C4-2B (cell line): ENCODE results near the gene PTPRN2.

Experiments
- H3K27ac ChIP-seq: fragments of 450-650 bp; 2 replicates; pipeline ENCODE4 v1.5.1; 2017
- ZFX ChIP-seq: fragments of 450-650 bp; IDR thresholded peaks from 2 replicates; pipeline ENCODE4 v1.6.1; 2017
- TF ChIP-seq, protein P1 (sequence below): fragments of 450-650 bp; conservative IDR thresholded peaks from 2 replicates; pipeline ENCODE4 v1.5.1; 2017; ENCODE audit warnings: mild to moderate bottlenecking

PTPRN2 gene

DNA sequence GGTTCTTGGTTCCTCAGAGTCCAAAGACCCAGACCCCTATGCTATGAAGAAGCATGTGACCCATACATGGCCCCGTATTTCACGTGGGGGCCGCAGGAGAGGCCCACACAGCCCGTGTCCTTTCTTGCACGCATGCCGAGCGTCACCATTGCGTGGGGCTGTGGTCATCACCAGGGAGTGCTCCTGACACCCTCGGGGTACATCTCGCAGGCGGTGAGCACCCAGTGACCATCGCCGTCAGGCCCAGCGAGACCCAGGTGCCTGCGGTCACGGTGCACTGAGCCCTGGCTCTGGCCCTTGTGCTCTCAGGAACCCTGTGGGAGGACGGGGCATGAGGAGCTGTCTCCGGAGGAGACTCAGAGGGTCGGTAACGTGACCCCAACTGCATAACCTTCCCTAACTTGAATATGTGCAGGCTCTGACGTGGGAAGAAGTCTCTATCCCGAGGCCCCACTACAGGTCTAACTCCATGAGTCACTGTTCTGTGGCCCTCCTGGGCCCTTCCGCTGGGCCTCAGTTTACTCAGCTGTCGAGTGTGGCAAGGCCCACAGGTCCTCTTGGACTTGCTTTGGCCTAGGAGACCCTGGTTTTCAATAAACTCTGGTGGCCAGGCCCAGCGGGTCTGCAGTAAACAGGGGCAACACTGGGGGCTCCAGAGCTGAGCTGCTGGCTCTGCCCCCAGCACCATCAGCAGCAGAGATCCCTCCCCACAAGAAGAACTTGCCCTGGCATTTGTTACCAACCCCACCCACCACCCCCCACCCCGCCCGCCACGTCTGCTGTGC, 503.9 kb downstream of the PTPRN2 start:
- TF ChIP-seq, protein P1, sequence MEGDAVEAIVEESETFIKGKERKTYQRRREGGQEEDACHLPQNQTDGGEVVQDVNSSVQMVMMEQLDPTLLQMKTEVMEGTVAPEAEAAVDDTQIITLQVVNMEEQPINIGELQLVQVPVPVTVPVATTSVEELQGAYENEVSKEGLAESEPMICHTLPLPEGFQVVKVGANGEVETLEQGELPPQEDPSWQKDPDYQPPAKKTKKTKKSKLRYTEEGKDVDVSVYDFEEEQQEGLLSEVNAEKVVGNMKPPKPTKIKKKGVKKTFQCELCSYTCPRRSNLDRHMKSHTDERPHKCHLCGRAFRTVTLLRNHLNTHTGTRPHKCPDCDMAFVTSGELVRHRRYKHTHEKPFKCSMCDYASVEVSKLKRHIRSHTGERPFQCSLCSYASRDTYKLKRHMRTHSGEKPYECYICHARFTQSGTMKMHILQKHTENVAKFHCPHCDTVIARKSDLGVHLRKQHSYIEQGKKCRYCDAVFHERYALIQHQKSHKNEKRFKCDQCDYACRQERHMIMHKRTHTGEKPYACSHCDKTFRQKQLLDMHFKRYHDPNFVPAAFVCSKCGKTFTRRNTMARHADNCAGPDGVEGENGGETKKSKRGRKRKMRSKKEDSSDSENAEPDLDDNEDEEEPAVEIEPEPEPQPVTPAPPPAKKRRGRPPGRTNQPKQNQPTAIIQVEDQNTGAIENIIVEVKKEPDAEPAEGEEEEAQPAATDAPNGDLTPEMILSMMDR: no peak
- no peak for TF ChIP-seq ZFX
- no peak overlapping the region for H3K27ac ChIP-seq

DNA sequence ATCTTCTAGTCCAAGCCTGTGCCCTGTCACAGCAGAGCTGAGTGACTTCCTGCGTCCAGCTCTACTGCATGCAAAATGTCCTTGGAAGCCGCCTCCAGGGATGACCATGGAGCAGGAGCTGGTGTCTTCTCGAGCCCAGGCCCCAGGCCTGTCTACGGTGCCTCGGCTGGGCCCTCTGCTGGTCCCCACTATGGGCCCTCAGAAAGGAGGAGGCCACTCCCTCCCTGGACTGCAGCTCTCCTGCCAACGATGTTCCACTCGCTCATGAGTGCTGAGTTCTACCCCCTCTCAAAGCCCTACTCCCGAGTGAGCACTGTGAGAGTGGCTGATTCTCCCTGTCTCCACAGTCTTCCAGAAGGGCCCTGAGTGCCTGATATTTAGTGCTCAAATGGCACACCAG, 504.9 kb downstream of the PTPRN2 start:
- H3K27ac ChIP-seq: no peak overlapping the region
- no peak for TF ChIP-seq ZFX
- TF ChIP-seq, protein P1: no peak

DNA sequence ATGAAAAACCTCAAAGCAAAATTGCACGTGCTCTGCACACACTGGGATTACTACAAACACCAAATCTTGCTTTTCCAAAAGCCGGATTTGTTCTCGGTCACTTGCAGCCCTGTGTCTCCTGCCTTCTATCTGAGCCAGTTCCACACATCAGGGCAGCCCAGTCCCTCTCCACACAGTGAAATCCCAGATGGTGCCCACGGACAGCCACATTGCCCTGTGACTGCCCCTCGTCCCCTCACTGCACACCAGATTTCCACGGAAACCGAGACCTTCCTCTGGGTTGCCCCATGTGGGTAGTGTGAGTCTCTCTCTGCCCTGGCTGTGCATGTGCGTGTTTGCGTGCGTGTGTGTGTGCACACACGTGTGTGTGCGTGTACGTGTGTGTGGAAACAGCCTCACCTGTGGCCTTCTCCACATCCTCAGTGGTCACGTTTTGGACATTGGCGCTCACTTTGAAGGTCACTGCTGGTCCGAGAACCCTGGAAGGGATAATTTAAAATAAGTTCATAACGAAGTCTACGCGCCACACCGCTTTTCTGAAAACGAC, 506.7 kb downstream of the PTPRN2 start:
- TF ChIP-seq, protein P1: no peak
- no peak for TF ChIP-seq ZFX
- H3K27ac ChIP-seq: no peak overlapping the region

DNA sequence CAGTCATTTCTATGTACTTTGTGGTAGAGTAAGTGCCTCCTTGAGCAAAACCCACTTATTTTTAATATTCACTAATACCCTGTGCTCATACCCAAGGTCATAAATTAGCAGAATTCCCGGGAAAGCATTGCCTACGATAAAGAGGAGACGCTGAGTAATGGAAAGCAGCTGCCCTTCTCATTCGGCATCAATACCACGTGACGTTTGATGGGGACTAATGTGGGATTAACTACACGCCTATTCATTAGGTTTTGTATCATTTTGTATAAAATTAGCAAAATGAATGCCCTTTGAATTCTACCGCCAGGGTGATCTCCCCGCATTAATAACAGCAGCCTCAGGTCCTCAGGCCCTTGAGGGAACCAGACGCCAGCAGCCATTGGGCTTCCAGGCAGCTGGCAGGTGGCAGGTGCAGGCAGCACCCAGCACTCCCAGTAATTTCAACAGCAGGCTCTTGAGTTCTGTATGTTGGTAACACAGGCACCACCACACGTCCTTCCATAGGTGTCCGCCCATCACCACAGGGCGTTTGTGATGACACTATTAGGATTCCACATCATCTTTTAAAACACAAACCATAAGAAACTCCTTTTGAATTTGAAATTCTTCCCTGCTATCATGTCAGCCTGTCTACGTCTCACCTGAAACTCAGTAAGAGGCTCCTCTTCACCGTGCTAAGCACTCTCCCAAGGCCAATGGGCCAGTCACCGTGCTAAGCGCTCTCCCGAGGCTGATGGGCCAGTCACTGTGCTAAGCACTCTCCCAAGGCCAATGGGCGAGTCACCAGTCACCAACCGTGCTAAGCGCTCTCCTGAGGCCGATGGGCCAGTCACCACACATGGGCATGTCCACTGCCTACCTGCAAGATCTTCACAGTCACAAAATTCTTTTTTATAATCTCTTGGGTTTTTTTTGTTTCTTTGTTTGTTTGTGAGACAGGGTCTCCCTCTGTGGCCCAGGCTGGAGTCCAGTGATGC, 509.4 kb downstream of the PTPRN2 start:
- TF ChIP-seq, protein P1: no peak
- no peak for TF ChIP-seq ZFX
- no peak overlapping the region for H3K27ac ChIP-seq

DNA sequence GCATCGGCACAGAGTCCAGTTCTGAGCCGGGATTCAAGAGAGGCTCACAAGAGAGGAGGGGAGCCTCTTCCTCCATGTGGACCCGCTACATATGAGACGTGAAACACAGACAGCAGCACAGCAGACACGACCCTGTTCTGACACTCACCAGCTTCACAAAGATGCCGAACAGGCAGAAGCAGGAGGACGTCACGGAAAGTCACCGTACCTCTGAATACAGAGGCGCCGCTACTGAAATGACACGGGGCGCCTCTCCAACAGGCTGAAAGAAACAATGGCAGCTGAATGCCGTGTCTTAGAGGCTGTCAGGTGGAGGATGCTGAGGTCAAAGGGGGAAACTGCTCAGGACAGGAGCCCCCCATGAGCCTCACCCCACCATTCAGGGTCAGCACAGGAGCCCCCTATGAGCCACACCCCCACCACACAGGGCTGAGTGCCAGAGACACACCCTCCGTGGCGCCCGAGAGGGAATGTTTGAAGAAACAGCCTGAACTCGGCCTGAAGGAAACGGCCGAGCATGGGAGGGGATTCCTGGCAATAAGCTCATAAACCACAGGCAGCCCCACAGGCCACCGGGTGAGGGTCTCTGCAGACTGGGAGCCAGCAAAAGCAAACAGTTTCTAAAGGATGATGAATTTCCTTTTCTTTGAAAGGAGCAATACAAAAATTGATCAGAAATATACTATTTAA, 510.3 kb downstream of the PTPRN2 start:
- TF ChIP-seq, protein P1: no peak
- no peak for TF ChIP-seq ZFX
- no peak overlapping the region for H3K27ac ChIP-seq

DNA sequence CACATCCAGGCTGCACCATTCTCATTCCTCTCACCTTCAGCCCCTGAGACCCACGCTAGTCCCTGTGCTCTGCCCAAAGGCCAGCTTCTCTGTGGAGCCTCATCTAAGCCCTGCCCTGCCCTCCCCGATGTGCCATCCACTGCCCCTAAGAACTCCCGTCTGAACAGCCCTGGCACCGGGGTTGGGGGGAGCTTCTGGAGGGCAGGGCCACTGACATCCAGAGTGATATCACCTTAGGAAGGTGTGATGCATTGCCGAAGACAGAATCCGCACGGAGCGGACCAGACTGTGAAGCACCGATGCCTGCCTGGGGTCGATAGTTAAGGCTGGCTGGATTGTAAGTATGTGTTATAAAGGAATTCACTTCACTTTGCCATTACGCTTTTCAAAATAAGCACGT, 511.0 kb downstream of the PTPRN2 start:
- TF ChIP-seq, protein P1: no peak
- TF ChIP-seq ZFX: no peak

More for the DNA sequence above, 511.0 kb downstream of the PTPRN2 start:
- H3K27ac ChIP-seq: no peak overlapping the region
